Activated T-cell treated with anti-CD3 and anti-CD28 coated beads for 48 hours (primary cell): ENCODE data around the gene MAP4K1.
"Not testable (repeated sequence)": the region's sequence is repeated elsewhere in the genome, so short reads cannot be mapped to it uniquely, and the experiment has no call there.

Source experiments
- DNase-seq: peaks from one replicate; pipeline ENCODE4 v3.0.0-alpha.2; 2020; ENCODE audit warnings: low read depth

The MAP4K1 gene

DNA sequence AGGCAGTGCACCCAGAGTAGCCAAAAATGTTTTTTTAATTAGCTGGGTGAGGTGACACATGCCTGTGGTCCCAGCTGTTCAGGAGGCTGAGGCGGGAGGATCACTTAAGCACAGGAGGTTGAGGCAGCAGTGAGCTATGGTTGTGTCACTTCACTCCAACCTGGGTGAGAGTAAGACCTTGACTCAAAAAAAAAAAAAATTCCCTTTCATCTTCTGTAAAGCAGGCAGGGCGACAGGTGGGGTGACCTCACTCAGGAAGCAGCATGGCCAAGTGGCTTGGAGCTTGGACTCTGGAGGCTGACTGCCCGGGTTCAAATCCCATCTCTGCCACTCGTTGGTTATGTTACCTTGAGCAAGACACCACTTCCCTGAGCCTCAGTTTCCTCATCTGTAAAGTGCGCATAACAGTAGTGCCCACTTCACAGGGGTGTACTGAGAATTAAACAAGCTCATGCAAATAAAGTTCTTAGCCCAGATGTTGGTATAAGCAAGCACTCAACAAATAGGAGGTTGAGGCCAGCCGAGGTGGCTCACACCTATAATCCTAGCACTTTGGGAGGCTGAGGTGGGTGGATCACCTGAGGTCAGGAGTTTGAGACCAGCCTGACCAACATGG, 48.3 kb downstream of the MAP4K1 start:
- DNase-seq = no peak

DNA sequence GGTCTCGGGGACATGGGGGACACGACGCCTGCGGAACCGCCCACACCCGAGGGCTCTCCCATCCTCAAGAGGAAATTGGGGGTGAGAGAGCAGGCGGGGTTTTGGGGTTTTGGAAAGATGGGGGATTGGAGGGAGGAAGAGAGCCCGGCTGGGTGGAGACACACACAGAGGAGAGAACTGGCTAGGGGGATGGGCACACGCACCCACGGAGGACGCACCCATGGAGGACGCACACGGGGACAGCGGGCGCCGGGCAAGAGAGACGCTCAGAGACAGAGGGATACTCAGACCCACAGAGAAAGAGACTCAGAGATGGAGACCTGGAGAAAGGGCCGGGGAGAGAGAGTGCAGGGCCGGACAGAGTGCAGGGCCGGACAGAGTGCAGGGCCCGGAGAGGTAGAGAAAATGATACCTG, 52.1 kb downstream of the MAP4K1 start:
- DNase-seq = no peak

DNA sequence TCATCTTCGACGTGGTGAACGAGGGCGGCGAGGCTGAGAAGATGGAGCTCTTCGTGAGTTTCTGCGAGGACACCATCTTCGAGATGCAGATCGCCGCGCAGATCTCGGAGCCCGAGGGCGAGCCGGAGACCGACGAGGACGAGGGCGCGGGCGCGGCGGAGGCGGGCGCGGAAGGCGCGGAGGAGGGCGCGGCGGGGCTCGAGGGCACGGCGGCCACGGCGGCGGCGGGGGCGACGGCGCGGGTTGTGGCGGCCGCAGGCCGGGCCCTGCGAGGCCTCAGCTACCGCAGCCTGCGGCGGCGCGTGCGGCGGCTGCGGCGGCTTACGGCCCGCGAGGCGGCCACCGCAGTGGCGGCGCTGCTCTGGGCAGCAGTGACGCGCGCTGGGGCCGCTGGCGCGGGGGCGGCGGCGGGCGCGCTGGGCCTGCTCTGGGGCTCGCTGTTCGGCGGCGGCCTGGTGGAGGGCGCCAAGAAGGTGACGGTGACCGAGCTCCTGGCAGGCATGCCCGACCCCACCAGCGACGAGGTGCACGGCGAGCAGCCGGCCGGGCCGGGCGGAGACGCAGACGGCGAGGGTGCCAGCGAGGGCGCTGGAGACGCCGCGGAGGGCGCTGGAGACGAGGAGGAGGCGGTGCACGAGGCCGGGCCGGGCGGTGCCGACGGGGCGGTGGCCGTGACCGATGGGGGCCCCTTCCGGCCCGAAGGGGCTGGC, 52.6 kb downstream of the MAP4K1 start:
- DNase-seq = peak; percentile 29

DNA sequence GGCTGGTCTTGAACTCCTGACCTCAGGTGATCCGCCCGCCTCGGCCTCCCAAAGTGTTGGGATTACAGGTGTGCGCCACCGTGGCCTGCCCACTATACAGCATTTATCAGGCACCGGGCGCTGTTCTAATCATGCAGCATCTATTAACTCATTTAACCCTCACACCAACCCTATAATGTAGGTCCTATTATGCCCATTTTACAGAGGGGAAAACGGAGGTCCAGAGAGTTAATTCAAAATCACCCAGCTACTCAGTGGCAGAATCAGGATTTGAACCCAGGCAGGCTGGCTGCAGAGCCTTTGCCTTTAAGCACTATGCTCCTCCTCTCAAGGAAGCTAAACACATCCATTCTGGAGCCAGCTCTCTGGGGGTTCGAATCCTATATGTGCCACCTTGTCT, 54.3 kb downstream of the MAP4K1 start:
- DNase-seq = no peak

DNA sequence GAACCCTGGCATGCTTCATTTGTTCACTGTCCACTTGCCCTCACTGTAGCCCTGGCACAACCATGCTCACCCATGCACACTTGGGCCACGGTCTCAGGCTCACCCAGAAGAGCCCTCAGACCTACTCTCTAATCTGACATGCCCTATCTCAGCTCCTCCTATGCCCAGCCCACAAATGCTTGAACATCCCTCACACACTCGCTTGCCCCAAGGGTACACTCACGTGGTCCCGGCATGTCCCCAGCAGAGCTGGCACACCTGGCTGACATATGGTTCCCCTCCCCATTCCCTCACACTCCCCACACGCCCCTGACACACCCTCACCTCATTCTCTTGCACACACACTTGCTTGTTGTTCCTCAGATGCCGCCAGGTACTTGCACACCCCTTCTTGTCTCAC, 55.7 kb downstream of the MAP4K1 start:
- no peak for DNase-seq

DNA sequence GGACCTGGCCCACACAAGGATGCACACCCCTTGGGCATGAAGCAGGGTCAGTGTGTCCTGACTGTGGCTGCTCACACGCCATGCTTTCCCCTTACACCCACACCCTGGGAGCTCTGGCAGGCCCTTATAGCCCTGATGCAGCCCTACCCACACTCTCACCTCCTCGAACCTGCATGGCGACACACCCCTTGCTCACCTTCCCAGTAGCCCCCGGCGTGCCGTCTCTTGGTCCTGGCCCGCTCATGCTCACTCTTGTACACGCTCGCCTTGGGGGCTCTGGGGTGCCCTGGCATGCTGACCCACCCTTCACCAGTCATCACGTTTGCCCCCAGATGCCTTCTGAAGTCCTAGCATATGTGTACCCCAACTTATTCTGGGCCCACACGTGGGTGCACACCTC, 56.1 kb downstream of the MAP4K1 start:
- no peak for DNase-seq

DNA sequence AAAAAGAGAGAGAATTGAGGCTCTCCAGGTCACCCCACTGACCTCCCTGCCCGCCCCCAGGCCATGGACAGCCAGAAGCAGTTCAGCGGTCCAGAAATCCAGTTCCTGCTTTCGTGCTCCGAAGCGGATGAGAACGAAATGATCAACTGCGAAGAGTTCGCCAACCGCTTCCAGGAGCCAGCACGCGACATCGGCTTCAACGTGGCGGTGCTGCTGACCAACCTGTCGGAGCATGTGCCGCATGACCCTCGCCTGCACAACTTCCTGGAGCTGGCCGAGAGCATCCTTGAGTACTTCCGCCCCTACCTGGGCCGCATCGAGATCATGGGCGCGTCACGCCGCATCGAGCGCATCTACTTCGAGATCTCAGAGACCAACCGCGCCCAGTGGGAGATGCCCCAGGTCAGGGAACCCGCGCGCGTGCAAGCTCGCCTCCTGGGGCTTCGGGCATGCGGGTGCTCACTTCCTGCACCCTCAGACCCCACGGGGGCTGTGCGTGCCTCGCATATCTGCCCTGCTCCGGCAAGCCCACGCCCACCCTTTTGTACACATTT, 56.6 kb downstream of the MAP4K1 start:
- no peak for DNase-seq

DNA sequence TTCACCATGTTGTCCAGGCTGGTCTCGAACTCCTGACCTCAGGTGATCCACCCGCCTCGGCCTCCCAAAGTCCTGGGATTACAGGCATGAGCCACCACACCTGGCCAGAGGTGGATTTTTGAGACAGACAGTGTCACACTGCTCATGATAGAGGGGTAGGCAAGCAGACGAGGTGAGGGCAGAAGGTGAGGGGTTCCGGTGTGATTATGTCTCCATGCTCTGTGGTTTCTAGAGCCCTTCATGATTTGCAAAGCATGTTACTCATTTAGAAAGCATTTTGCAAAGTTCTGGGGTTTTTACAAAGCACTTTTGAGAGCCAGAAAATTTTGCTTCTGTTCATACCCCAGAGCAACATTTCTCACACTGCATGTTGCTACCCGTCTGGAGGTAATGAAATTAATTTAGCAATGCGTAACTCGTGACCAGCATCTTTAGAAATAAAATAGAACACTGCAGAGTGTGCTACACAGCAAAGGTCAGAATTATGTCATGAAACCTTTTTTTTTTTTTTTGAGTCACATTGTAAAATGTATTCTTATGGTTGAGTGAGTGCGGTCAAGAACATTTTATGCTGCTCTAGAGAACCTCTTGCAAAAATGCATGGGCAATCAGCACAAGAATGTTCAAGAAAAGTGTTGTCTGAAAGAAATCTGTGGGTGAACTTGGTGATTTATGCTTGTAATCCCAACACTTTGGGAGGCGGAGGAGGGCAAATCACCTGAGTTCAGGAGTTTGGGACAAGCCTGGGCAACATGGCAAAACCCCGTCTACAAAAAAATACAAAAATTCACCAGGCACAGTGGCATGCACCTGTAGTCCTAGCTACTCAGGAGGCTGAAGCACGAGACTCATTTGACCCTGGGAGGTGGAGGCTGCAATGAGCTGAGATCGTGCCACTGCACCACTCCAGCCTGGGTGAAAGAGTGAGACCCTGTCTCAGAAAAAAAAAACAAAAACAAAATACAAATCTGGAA, 58.0 kb downstream of the MAP4K1 start:
- no peak for DNase-seq

DNA sequence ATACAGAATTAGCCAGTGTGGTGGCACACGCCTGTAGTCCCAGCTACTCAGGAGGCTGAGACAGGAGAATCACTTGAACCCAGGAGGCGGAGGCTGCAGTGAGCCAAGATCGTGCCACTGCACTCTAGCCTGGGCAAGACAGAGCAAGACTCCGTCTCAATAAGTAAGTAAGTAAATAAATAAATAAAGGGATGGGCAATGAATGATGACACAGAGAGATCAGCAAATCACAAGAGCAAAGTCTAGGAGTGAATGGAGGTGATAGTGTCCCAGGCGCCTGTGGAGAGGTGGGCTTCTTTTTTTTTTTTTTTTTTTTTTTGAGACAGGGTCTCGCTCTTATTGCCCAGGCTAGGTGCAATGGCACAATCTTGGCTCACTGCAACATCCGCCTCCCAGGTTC, 58.8 kb downstream of the MAP4K1 start:
- DNase-seq = not testable (repeated sequence)

DNA sequence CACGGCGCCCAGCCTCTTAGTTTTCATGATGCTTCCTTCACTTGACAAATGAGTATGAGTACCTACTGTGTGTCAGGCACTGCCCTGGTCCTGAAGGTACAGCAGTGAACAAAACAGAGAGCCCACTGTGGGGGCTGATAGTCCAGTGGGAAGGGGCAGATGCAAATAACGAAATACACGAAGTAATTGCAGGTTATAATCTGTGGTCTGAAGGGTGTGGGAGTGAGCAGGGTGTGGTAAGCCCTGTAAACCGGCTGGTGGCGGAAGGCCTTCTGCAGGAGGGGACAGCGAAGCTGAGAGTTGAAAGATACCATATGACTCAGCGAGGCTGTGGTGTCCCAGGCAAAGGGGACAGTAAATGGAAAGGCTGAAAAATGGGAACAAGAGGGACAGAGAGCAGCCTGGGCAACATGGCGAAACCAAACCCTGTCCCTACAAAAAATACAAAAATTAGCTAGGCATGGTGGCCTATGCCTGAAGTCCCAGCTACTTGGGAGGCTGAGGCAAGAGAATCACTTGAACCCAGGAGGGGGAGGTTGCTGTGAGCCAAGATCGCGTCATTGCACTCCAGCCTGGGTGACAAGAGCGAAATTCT, 60.5 kb downstream of the MAP4K1 start:
- DNase-seq = no peak

DNA sequence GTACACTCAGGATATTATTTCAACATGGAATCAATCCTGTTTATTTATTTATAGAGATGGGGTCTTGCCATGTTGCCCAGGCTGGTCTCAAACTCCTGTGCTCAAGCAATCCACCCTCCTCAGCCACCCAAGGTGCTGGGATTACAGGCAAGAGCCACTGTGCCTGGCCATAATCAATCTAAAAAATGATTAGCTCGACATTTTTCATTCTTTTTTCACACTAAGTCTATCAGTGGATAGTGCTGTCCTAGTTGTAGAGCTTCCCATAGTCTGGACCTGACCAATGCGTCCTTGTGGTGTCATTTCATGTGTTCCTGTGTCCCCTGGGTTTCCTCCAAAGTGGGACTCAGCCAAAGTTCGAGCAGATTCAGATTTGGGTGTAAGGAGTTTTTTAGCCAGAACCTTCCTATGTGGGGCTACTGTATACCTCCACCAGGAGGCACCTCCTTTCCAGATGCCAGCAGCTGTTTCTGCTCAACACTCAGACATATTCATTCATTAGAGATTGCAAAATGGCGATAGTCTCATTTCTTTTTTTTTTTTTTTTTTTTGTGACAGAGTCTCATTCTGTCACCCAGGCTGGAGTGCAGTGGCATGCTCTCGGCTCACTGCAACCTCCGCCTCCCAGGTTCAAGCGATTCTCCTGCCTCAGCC, 61.1 kb downstream of the MAP4K1 start:
- no peak for DNase-seq

DNA sequence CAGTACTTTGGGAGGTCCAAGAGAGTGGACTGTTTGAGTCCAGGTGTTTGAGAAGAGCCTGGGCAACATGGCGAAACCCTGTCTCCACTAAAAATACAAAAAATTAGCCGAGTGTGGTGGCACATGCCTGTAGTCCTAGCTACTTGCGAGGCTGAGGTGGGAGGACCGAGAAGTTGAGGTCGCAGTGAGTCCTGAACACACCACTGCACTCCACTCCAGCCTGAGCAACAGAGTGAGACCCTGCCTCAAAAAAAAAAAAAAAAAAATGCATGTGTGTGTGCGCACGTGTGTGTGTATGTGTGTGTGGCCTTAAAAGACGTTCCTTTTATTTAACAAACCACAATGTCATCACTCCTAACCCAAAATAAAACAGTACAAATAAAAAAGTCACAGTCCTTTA, 62.6 kb downstream of the MAP4K1 start:
- DNase-seq = no peak

DNA sequence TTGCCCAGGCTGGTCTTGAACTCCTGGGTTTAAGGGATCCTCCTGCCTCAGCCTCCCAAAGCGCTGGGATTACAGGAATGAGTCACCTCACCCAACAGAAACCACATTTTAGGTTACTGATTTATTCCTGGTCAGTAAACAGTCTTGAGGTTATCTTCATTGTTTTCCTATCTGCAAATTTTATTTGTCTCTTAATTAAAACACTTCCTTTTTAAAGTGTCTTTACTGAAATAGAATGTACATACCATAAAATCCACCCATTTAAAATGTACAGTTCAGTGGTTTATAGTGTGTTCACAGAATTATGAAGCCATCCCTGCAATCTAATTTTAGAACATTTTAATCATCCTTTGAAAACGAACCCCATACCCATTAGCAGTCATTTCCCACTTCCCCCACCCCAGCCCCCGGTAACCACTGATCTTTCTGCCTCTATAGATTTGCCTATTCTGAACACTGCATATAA, 63.0 kb downstream of the MAP4K1 start:
- no peak for DNase-seq

DNA sequence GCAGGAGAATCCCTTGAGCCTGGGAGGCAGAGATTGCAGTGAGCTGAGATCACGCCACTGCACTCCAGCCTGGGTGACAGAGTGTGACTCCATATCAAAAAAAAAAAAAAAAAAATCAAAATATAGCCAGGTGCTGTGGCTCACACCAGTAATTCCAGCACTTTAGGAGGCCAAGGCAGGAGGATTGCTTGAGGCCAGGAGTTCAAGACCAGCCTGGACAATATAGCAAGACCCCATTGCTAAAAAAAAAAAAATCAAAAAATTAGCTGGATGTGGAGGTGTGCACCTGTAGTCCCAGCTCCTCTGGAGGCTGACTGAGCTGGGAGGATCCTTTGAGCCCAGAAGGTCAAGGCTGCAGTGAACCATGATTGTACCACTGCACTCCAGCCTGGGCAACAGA, 64.5 kb downstream of the MAP4K1 start:
- DNase-seq = not testable (repeated sequence)

DNA sequence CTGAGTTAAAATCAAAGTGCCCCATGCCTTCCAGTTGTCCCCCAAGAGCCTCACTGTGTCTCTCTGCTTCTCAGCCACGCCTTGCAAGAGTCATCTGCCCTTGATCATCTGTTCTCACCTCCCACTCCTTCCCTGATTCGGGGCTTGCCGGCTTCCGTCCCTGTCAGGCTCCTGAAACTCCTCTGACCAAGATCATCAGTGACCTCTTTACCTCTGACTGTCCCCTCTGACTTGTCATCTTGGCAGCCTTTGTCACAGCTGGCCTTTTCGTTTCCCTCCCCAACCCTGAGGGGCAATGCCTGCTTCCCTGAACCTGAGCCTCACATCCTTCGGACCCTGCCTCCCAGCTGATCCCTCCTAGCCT, 66.3 kb downstream of the MAP4K1 start:
- peak; percentile 63 for DNase-seq

DNA sequence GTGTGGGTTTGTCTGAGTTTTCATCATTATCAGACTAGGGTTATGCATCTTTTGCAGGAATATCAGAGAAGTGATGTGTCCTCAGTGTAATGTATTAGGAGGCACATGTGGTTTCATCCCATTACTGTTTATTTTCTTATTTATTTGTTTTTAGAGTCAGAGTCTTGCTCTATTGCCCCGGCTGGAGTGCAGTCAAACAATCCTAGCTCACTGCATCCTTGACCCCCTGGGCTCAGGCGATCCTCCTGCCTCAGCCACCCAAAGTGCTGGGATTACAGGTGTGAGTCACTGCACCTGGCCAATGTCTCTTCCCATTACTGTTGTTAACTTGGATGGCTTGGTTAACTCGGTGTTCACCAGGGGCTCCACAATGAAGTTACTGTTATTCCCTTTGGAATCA, 67.4 kb downstream of the MAP4K1 start:
- DNase-seq = no peak

DNA sequence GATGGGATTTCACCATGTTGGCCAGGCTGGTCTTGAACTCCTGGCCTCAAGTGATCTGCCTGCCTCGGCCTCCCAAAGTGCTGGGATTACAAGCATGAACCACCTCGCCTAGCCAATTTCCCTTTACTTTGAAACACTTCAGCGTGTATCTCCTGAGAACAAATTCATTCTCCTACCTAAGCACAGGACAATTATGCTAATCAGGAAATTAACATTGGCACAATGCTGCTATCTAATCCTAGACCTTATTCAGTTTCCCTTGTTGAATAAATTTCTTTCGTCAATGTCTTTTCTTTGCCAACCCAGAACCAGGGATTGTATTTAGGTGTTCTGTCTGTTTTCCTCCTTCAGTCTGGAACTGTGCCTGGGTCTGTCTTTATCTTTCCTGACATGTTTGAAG, 67.8 kb downstream of the MAP4K1 start:
- no peak for DNase-seq

DNA sequence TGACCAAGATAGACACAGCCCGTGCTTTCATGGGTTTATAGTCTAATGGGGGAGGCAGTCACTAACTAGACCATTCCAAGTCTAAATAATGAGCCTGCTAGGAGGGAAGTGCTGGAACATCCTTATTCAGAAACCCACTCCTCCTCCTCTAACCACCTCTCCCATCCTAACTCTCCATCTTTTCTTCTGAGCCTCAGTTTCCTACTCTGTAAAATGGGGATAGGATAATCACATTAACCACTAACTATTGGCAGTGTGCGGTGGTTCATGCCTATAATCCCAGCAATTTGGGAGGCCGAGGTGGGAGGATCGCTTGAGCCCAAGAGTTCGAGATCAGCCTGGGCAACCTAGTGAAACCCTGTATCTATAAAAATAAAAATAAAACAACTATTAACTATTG, 68.7 kb downstream of the MAP4K1 start:
- DNase-seq = no peak

DNA sequence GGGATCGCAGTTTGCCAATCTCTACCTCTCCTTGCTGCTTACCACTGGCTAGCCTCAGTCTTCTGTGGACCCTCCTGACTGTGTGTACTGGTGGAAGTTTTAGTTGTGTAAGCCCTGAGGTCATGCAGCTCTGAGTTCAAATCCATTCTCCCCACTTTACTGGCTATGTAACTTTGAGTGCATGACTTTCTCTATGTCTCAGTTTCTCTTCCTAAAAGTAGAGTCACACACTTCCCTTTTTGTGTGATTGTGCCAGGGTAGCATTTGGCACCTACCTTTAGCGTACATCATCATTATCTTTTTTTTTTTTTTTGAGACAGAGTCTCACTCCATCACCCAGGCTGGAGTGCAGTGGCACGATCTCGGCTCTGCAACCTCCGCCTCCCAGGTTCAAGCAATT, 70.3 kb downstream of the MAP4K1 start:
- DNase-seq = no peak

DNA sequence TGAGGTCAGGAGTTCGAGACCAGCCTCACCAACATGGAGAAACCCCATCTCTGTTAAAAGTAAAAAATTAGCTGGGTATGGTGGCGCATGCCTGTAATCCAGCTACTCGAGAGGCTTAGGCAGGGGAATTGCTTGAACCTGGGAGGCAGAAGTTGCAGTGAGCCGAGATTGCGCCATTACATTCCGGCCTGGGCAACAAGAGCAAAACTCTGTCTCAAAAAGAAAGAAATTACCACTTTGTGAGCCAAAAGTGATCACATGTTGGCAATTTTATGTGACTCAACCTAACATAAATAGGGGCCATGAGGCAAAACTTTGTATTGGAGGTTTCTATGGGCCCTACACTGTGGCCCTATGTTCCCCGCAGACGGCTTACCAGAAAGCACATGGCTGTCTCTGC, 72.2 kb downstream of the MAP4K1 start:
- no peak for DNase-seq

DNA sequence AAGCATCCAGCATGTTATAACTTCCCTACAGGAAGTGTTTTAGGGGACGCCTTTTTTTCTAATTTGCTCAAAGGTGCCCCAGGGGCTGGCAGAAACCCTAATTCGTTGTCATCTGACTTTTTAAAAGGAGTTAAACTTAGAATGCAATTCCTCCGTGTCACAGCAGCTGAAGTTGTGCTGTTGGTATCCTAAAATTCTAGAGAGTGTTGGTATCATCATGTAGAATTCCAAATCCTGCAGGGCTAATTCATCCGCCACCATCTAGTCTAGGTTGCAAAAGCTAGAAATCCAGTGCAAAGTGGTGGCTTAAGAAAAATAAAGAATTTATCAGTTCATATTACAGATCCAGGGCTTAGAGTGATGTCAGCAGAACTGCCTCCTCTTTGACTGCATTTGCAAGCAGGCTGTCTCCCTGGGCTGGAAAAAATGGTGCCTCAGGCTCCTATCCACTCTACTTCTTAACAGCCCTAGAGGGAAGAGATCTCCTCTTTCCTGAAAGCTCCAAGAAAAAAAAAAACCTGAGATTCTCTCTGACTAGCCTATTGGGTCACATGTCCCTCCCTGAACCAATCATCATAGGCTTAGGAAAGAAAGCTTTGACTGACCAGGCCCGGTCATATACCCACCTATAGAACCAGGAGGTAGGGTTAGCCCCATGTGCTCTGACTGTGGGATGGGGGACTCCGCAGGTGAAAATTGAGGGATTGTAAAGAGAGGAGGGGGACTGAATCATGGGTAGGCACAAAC, 73.0 kb downstream of the MAP4K1 start:
- DNase-seq = no peak
